Fibroblast of lung (primary cell): ENCODE data around the gene PFDN6.

ENCODE experiments used
- EZH2 ChIP-seq: IDR thresholded peaks from 2 replicates; pipeline ENCODE4 v1.5.1; 2012; ENCODE audit warnings: low read length, control low read depth, mild to moderate bottlenecking; ENCODE audit errors: missing control alignments
- TF ChIP-seq, protein P1 (sequence below), 2 donors: IDR thresholded peaks in 1 of 2; conservative IDR thresholded peaks in 1 of 2; 1 replicate in 1 of 2; 2 replicates in 1 of 2; pipeline ENCODE4 v1.5.1; 2011 to 2012; ENCODE audit warnings: low read length in 2 of 2, control low read depth in 1 of 2, inconsistent platforms in 1 of 2, low read depth in 1 of 2, mild to moderate bottlenecking in 1 of 2

- TF ChIP-seq, protein P1, sequence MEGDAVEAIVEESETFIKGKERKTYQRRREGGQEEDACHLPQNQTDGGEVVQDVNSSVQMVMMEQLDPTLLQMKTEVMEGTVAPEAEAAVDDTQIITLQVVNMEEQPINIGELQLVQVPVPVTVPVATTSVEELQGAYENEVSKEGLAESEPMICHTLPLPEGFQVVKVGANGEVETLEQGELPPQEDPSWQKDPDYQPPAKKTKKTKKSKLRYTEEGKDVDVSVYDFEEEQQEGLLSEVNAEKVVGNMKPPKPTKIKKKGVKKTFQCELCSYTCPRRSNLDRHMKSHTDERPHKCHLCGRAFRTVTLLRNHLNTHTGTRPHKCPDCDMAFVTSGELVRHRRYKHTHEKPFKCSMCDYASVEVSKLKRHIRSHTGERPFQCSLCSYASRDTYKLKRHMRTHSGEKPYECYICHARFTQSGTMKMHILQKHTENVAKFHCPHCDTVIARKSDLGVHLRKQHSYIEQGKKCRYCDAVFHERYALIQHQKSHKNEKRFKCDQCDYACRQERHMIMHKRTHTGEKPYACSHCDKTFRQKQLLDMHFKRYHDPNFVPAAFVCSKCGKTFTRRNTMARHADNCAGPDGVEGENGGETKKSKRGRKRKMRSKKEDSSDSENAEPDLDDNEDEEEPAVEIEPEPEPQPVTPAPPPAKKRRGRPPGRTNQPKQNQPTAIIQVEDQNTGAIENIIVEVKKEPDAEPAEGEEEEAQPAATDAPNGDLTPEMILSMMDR (conservative IDR thresholded peaks at IDR 0.05 in 1 of 2, IDR thresholded peaks at IDR 0.05 in 1 of 2; ENCODE audit: low read depth in 1 of 2, low read length in 2 of 2): no peak
- TF ChIP-seq EZH2: no peak
Observed at GRCh38 chr6:33276581-33276863, 12.9 kb upstream of the PFDN6 start.
